SU-DHL-6 (cell line): ENCODE measurements around the gene LCORL.

Source experiments
- H2AFZ ChIP-seq: fragments of 200-600 bp; sonication (generic); 2 replicates; pipeline ENCODE4 v1.6.1; 2014; ENCODE audit warnings: low read depth, mild to moderate bottlenecking, moderate library complexity, mixed read lengths, antibody characterized with exemption, low read length; ENCODE audit not compliant: severe bottlenecking
- H3F3A ChIP-seq: fragments of 200-600 bp; shearing (Covaris generic); 2 replicates; pipeline ENCODE4 v1.6.0; 2016; ENCODE audit warnings: antibody characterized with exemption, mild to moderate bottlenecking; ENCODE audit not compliant: insufficient read depth
- H3K27ac ChIP-seq: fragments of 200-600 bp; sonication (generic); 2 replicates; pipeline ENCODE4 v1.5.1; 2016; ENCODE audit warnings: low read depth, mild to moderate bottlenecking, low read length, moderate library complexity, mixed read lengths
- H3K27me3 ChIP-seq: fragments of 200-600 bp; sonication (generic), shearing (Covaris generic); 2 replicates; pipeline ENCODE4 v1.6.0; 2014; ENCODE audit warnings: mild to moderate bottlenecking, low read length
- H3K36me3 ChIP-seq: fragments of 200-600 bp; sonication (generic); 2 replicates; pipeline ENCODE4 v1.6.1; 2014; ENCODE audit warnings: mild to moderate bottlenecking, low read length, mixed read lengths
- H3K4me2 ChIP-seq: fragments of 300-600, 200-600 bp; shearing (Covaris generic), sonication (generic); 2 replicates; pipeline ENCODE4 v1.6.0; 2014; ENCODE audit warnings: low read length, low read depth, mild to moderate bottlenecking; ENCODE audit not compliant: poor library complexity, severe bottlenecking
- H3K4me3 ChIP-seq: fragments of 200-600 bp; sonication (generic); 2 replicates; pipeline ENCODE4 v1.5.1; 2014; ENCODE audit warnings: antibody characterized with exemption, low read length, mild to moderate bottlenecking, mixed read lengths; ENCODE audit not compliant: insufficient read depth, poor library complexity, severe bottlenecking
- H3K79me2 ChIP-seq: fragments of 200-600 bp; sonication (generic); 2 replicates; pipeline ENCODE4 v1.6.1; 2014; ENCODE audit warnings: mild to moderate bottlenecking, low read length, moderate library complexity; ENCODE audit not compliant: insufficient read depth
- H3K9ac ChIP-seq: fragments of 200-600 bp; sonication (generic); 2 replicates; pipeline ENCODE4 v1.7.0; 2014; ENCODE audit warnings: mild to moderate bottlenecking, low read length
- H3K9me2 ChIP-seq: fragments of 200-600 bp; sonication (generic); replicated peaks from 2 replicates; pipeline ENCODE4 v1.6.1; 2014; ENCODE audit warnings: low read length; ENCODE audit not compliant: insufficient read depth
- H3K9me3 ChIP-seq: fragments of 200-600 bp; sonication (generic); 2 replicates; pipeline ENCODE4 v1.6.1; 2014; ENCODE audit warnings: low read length, mixed read lengths; ENCODE audit not compliant: insufficient read depth
- H4K20me1 ChIP-seq: fragments of 200-600 bp; sonication (generic); 2 replicates; pipeline ENCODE4 v1.6.1; 2014; ENCODE audit warnings: low read depth, mild to moderate bottlenecking, antibody characterized with exemption, low read length, moderate library complexity, mixed read lengths
- EZH2phosphoT487 ChIP-seq: fragments of 200-600 bp; sonication (generic), shearing (Covaris generic); conservative IDR thresholded peaks from 2 replicates; pipeline ENCODE4 v1.6.1; 2018; ENCODE audit warnings: mild to moderate bottlenecking, antibody characterized with exemption, low read length, moderate library complexity, mixed read lengths
- TF ChIP-seq, protein P1 (sequence below): fragments of 200-600 bp; sonication (generic); IDR thresholded peaks from one replicate; pipeline ENCODE4 v1.5.1; 2017; ENCODE audit warnings: antibody characterized with exemption, mild to moderate bottlenecking, low read length, moderate library complexity; ENCODE audit not compliant: insufficient read depth, poor library complexity, severe bottlenecking

LCORL gene

DNA sequence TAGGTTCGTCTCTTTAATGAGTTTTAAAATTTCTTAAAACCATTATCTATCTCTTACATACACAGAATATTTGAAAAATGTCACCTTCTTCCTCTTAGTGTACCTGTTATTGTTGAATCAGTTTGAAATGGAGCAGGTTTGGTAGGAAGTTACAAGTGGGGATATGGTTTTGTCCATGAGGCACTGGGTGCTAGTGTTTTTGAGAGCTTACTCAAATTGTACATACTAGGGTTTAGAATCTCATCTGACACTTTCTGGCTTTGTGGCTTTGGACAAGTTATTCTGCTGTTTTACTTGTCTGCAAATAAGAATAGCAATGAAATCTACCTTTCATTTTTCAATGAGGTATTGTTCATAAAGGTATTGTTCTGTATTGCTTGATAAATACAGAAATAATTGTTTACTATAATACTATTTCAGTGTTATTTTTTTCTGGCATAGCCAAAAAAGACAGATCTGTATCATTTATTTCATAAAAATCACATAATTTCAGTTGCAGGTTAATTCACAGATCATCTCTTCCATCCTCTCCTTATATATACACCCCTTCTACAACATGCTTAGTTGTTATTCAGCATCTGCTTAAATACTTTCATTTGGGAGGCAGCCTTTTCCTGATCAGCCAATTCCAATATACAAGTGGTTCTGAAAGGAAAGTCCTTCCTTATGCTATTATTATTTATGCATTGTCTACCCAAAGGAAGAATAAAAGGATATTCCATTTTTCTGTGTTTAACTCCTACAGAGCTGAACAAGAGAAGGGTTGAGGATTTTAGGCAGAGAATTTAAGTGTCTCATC lies 197.5 kb downstream of the LCORL start:
- Histone ChIP-seq H3K4me2 (no peak overlapping the region), H3K4me3 (no peak overlapping the region), H4K20me1 (peaks cover 12% of the 10 kb centered on the region; the same call in 1 of the 2 replicates), H3K27me3 (no peaks in the 10 kb centered on the region), H3K36me3 (peaks cover 85% of the 10 kb centered on the region), H3K27ac (no peak overlapping the region), H3F3A (peaks cover 29% of the 10 kb centered on the region; the same call in 1 of the 2 replicates), H3K9me2 (no peaks in the 10 kb centered on the region), H3K9ac (no peak overlapping the region), H3K79me2 (peaks cover 64% of the 10 kb centered on the region), H3K9me3 (no peaks in the 10 kb centered on the region), H2AFZ (no peak overlapping the region)
- TF ChIP-seq, protein P1, sequence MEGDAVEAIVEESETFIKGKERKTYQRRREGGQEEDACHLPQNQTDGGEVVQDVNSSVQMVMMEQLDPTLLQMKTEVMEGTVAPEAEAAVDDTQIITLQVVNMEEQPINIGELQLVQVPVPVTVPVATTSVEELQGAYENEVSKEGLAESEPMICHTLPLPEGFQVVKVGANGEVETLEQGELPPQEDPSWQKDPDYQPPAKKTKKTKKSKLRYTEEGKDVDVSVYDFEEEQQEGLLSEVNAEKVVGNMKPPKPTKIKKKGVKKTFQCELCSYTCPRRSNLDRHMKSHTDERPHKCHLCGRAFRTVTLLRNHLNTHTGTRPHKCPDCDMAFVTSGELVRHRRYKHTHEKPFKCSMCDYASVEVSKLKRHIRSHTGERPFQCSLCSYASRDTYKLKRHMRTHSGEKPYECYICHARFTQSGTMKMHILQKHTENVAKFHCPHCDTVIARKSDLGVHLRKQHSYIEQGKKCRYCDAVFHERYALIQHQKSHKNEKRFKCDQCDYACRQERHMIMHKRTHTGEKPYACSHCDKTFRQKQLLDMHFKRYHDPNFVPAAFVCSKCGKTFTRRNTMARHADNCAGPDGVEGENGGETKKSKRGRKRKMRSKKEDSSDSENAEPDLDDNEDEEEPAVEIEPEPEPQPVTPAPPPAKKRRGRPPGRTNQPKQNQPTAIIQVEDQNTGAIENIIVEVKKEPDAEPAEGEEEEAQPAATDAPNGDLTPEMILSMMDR, result no peak
- no peak for TF ChIP-seq EZH2phosphoT487

DNA sequence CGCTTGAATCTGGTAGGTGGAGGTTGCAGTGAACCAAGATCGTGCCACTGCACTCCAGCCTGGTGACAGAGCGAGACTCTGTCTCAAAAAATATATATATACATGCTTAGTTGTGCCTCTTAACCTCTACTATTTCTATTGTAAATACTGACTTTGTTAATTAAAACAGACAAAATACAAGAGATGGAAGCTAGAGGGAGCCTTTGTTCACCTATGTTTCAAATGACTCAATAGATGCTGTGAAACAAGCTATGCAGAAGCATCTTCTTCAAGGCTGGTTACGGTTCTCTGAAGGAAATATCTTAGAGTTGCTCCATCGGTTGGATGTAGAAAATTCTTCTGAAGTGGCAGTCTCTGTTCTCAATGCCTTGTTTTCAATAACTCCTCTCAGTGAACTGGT lies 204.5 kb downstream of the LCORL start:
- Histone ChIP-seq H4K20me1 (peaks cover 47% of the 10 kb centered on the region), H3K9me3 (no peaks in the 10 kb centered on the region), H3K4me3 (no peak overlapping the region), H3K9me2 (no peaks in the 10 kb centered on the region), H3K36me3 (peaks cover 81% of the 10 kb centered on the region), H3K27me3 (no peaks in the 10 kb centered on the region), H3K9ac (no peak overlapping the region), H3K79me2 (peaks cover 77% of the 10 kb centered on the region), H3K4me2 (no peak overlapping the region), H3K27ac (no peak overlapping the region), H3F3A (peaks cover 12% of the 10 kb centered on the region), H2AFZ (no peak overlapping the region)
- TF ChIP-seq, protein P1, result peak; percentile 40
- no peak for TF ChIP-seq EZH2phosphoT487

DNA sequence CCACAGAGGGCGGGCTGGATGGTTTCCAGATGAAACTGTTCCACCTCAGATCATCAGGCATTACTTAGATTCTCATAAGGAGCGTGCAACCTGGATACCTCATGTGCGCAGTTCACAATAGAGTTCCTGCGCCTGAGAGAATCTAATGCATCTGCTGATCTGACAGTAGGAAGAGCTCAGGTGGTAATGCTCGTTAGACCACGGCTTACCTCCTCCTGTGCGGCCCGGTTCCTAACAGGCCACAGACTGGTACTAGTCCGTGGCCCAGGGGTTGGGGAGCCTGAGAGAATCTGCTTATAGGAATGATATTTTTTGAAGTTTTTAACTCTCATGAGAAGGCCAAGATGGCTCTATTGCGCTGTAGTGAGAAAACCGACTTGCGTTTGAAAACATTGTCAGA lies 205.4 kb downstream of the LCORL start:
- no peak overlapping the region for H3K27ac ChIP-seq
- H3K4me2 ChIP-seq, result no peak overlapping the region
- H3K27me3 ChIP-seq, result no peaks in the 10 kb centered on the region
- H4K20me1 ChIP-seq, result peaks cover 47% of the 10 kb centered on the region
- H2AFZ ChIP-seq, result no peak overlapping the region
- peaks cover 12% of the 10 kb centered on the region for H3F3A ChIP-seq
- H3K36me3 ChIP-seq, result peaks cover 79% of the 10 kb centered on the region
- no peaks in the 10 kb centered on the region for H3K9me2 ChIP-seq
- H3K79me2 ChIP-seq, result peaks cover 81% of the 10 kb centered on the region
- TF ChIP-seq EZH2phosphoT487, result no peak
- TF ChIP-seq, protein P1, result no peak
- no peaks in the 10 kb centered on the region for H3K9me3 ChIP-seq
- H3K4me3 ChIP-seq, result no peak overlapping the region
- no peak overlapping the region for H3K9ac ChIP-seq
